ENCODE results near the gene SCGB1C1. TPM values are rescaled to one million over a fixed set of nuclear protein-coding genes. Genes with fewer than 3 reads are reported as not detected.
"Not testable (repeated sequence)": the region's sequence is repeated elsewhere in the genome, so short reads cannot be mapped to it uniquely, and the experiment has no call there.

SCGB1C1 gene
- total RNA-seq, 2 donors from 2014 or later: 0.64 TPM; not detected in 1

- no peaks in the 10 kb centered on the region for H3K9me3 Mint-ChIP-seq
- DNase-seq (ENCODE audit: low spot score in 2 of 2) (peak in 1 of 2 donors; percentile 1), ATAC-seq (no peak)
- H3K36me3 Mint-ChIP-seq: peaks cover 45 to 50% of the 10 kb centered on the region in 2 donors
- H3K27ac Mint-ChIP-seq: peak overlapping the region; percentile 82 to 99
Measured at GRCh38 chr11:210803-211180, 17.9 kb downstream of the SCGB1C1 start.

- ATAC-seq (no peak), DNase-seq (ENCODE audit: low spot score in 2 of 2) (no peak)
- no peaks in the 10 kb centered on the region for H3K9me3 Mint-ChIP-seq
- peaks cover 45% of the 10 kb centered on the region in 2 donors for H3K36me3 Mint-ChIP-seq
- H3K27ac Mint-ChIP-seq: peak overlapping the region; percentile 82 to 99
Measured at GRCh38 chr11:211295-211694, 18.4 kb downstream of the SCGB1C1 start.

- Mint-ChIP-seq H3K27ac (peak overlapping the region; percentile 82 to 99), H3K36me3 (peaks cover 41% of the 10 kb centered on the region in 2 donors)
- no peak for ATAC-seq
Measured at GRCh38 chr11:211741-212140, 18.9 kb downstream of the SCGB1C1 start.

GRCh38 chr11:212150-213100 is 19.5 kb downstream of the SCGB1C1 start:
- H3K36me3 Mint-ChIP-seq: peaks cover 34 to 35% of the 10 kb centered on the region in 2 donors
- H3K27ac Mint-ChIP-seq: peak overlapping the region; percentile 82 to 99
- DNase-seq (ENCODE audit: low spot score in 2 of 2) (peak in 1 of 2 donors; percentile 50), ATAC-seq (no peak)
- H3K9me3 Mint-ChIP-seq: no peaks in the 10 kb centered on the region

More at GRCh38 chr11:211741-212140, 18.9 kb downstream of the SCGB1C1 start:
- no peaks in the 10 kb centered on the region for H3K9me3 Mint-ChIP-seq
- DNase-seq (ENCODE audit: low spot score in 2 of 2): no peak

- Mint-ChIP-seq H3K36me3 (peaks cover 28% of the 10 kb centered on the region in 2 donors), H3K27ac (peak overlapping the region; percentile 44 to 99), H3K9me3 (no peaks in the 10 kb centered on the region)
- no peak for DNase-seq (ENCODE audit: low spot score in 2 of 2)
- no peak for ATAC-seq
Measured at GRCh38 chr11:213111-213510, 20.2 kb downstream of the SCGB1C1 start.

GRCh38 chr11:214083-214482 is 21.2 kb downstream of the SCGB1C1 start:
- ATAC-seq: no peak
- peak overlapping the region in 1 of 2 donors; percentile 52 for H3K27ac Mint-ChIP-seq
- no peak for DNase-seq (ENCODE audit: low spot score in 2 of 2)
- peaks cover 23 to 24% of the 10 kb centered on the region in 2 donors for H3K36me3 Mint-ChIP-seq
- no peaks in the 10 kb centered on the region for H3K9me3 Mint-ChIP-seq

GRCh38 chr11:215581-216037 is 22.7 kb downstream of the SCGB1C1 start:
- Mint-ChIP-seq H3K27ac (peak overlapping the region; percentile 55 to 84), H3K9me3 (no peaks in the 10 kb centered on the region), H3K36me3 (peaks cover 9 to 12% of the 10 kb centered on the region in 2 donors)
- DNase-seq (ENCODE audit: low spot score in 2 of 2) (no peak), ATAC-seq (peak in 1 of 2 donors; percentile 62)

- DNase-seq (ENCODE audit: low spot score in 2 of 2): no peak
- H3K27ac Mint-ChIP-seq: peak overlapping the region; percentile 29 to 84
- H3K36me3 Mint-ChIP-seq: peaks cover 8 to 10% of the 10 kb centered on the region in 2 donors
- no peaks in the 10 kb centered on the region for H3K9me3 Mint-ChIP-seq
- no peak for ATAC-seq
Measured at GRCh38 chr11:216081-216974, 23.4 kb downstream of the SCGB1C1 start.

- Mint-ChIP-seq H3K27ac (peak overlapping the region; percentile 2 to 66), H3K36me3 (peaks cover 4 to 6% of the 10 kb centered on the region in 2 donors), H3K9me3 (no peaks in the 10 kb centered on the region)
- no peak for DNase-seq (ENCODE audit: low spot score in 2 of 2)
- no peak for ATAC-seq
Measured at GRCh38 chr11:217704-218103, 24.8 kb downstream of the SCGB1C1 start.

GRCh38 chr11:218815-219593 is 26.1 kb downstream of the SCGB1C1 start:
- Mint-ChIP-seq H3K9me3 (no peaks in the 10 kb centered on the region), H3K36me3 (no peaks in the 10 kb centered on the region), H3K27ac (peak overlapping the region; percentile 71 to 80)
- ATAC-seq: no peak
- DNase-seq (ENCODE audit: low spot score in 2 of 2): no peak

GRCh38 chr11:220641-221215 is 27.9 kb downstream of the SCGB1C1 start:
- not testable (repeated sequence) for DNase-seq (ENCODE audit: low spot score in 2 of 2); H3K9me3 Mint-ChIP-seq; H3K27ac Mint-ChIP-seq; H3K36me3 Mint-ChIP-seq
- ATAC-seq: peak in 1 of 2 donors; percentile 44

- Mint-ChIP-seq H3K36me3 (no peaks in the 10 kb centered on the region), H3K27ac (peak overlapping the region in 1 of 2 donors; percentile 48), H3K9me3 (no peaks in the 10 kb centered on the region)
- ATAC-seq (no peak), DNase-seq (ENCODE audit: low spot score in 2 of 2) (no peak)
Measured at GRCh38 chr11:221539-221938, 28.7 kb downstream of the SCGB1C1 start.

GRCh38 chr11:221998-222789 is 29.3 kb downstream of the SCGB1C1 start:
- Mint-ChIP-seq H3K27ac (peak overlapping the region; percentile 7 to 48), H3K9me3 (no peaks in the 10 kb centered on the region), H3K36me3 (no peaks in the 10 kb centered on the region)
- ATAC-seq (no peak), DNase-seq (ENCODE audit: low spot score in 2 of 2) (no peak)

GRCh38 chr11:223026-223789 is 30.3 kb downstream of the SCGB1C1 start:
- DNase-seq (ENCODE audit: low spot score in 2 of 2) (no peak), ATAC-seq (no peak)
- no peaks in the 10 kb centered on the region for H3K36me3 Mint-ChIP-seq
- no peaks in the 10 kb centered on the region for H3K9me3 Mint-ChIP-seq
- H3K27ac Mint-ChIP-seq: peak overlapping the region; percentile 40 to 48

All from activated naive CD4-positive, alpha-beta T cell treated with anti-CD3 and anti-CD28 coated beads, Interleukin-2, amount 50 U/mL, for 72 hours (primary cell).